ENCODE measurements around the gene LRRN4CL. TPM values are rescaled to one million over a fixed set of nuclear protein-coding genes. Genes with fewer than 3 reads are reported as not detected.

The LRRN4CL gene
- total and polyA plus RNA-seq, 9 of the 15 experiments (the other 6 are each of a cell fraction or from before 2014, with no cell fraction given), result 0.03 to 0.11 (median 0.05) TPM; not detected in 4

DNA sequence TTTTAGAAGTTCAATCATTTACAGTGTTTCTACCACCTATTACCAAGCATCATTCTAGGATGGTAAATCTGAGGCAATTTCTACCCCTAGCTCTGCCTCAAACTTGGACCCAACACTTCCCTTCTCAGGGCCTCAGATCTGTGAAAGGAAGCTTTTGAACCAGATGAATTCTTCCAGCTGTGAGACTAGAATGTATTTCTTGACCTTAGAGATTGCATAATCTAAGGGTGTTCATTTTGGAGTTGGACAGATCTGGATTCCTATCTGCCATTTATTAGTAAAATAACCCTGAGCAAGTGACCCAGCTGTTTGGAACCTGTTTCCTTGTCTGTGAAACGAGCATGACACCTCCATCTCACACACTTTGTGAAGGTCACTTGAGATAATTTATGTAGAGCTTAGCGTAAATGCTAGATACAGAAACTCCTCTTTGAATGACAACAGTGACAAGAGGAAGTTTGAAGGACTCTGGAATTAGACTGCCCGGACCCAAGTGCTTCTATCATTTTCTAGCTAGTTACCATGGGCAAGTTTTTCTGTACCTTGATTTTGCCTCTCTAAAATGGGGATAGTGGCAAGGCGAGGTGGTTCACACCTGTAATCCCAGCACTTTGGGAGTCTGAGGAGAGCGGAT lies 32.4 kb downstream of the LRRN4CL start (continued):
- TF ChIP-seq, protein P1, sequence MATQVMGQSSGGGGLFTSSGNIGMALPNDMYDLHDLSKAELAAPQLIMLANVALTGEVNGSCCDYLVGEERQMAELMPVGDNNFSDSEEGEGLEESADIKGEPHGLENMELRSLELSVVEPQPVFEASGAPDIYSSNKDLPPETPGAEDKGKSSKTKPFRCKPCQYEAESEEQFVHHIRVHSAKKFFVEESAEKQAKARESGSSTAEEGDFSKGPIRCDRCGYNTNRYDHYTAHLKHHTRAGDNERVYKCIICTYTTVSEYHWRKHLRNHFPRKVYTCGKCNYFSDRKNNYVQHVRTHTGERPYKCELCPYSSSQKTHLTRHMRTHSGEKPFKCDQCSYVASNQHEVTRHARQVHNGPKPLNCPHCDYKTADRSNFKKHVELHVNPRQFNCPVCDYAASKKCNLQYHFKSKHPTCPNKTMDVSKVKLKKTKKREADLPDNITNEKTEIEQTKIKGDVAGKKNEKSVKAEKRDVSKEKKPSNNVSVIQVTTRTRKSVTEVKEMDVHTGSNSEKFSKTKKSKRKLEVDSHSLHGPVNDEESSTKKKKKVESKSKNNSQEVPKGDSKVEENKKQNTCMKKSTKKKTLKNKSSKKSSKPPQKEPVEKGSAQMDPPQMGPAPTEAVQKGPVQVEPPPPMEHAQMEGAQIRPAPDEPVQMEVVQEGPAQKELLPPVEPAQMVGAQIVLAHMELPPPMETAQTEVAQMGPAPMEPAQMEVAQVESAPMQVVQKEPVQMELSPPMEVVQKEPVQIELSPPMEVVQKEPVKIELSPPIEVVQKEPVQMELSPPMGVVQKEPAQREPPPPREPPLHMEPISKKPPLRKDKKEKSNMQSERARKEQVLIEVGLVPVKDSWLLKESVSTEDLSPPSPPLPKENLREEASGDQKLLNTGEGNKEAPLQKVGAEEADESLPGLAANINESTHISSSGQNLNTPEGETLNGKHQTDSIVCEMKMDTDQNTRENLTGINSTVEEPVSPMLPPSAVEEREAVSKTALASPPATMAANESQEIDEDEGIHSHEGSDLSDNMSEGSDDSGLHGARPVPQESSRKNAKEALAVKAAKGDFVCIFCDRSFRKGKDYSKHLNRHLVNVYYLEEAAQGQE (IDR thresholded peaks at IDR 0.05; ENCODE audit: borderline replicate concordance), result no peak
- TF ChIP-seq, protein P1 (CRISPR knock-in tag; IDR thresholded peaks at IDR 0.05; ENCODE audit: low read depth), result no peak
- TF ChIP-seq, protein P2, sequence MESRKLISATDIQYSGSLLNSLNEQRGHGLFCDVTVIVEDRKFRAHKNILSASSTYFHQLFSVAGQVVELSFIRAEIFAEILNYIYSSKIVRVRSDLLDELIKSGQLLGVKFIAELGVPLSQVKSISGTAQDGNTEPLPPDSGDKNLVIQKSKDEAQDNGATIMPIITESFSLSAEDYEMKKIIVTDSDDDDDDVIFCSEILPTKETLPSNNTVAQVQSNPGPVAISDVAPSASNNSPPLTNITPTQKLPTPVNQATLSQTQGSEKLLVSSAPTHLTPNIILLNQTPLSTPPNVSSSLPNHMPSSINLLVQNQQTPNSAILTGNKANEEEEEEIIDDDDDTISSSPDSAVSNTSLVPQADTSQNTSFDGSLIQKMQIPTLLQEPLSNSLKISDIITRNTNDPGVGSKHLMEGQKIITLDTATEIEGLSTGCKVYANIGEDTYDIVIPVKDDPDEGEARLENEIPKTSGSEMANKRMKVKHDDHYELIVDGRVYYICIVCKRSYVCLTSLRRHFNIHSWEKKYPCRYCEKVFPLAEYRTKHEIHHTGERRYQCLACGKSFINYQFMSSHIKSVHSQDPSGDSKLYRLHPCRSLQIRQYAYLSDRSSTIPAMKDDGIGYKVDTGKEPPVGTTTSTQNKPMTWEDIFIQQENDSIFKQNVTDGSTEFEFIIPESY (CRISPR knock-in tag; IDR thresholded peaks at IDR 0.05), result peak; percentile 31; the same call in 1 of the 2 replicates
- TF ChIP-seq, protein P3, sequence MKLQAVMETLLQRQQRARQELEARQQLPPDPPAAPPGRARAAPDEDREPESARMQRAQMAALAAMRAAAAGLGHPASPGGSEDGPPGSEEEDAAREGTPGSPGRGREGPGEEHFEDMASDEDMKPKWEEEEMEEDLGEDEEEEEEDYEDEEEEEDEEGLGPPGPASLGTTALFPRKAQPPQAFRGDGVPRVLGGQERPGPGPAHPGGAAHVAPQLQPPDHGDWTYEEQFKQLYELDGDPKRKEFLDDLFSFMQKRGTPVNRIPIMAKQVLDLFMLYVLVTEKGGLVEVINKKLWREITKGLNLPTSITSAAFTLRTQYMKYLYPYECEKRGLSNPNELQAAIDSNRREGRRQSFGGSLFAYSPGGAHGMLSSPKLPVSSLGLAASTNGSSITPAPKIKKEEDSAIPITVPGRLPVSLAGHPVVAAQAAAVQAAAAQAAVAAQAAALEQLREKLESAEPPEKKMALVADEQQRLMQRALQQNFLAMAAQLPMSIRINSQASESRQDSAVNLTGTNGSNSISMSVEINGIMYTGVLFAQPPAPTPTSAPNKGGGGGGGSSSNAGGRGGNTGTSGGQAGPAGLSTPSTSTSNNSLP (IDR thresholded peaks at IDR 0.05; ENCODE audit: borderline replicate concordance, low read depth, low read length), result no peak
- TF ChIP-seq, protein P4, sequence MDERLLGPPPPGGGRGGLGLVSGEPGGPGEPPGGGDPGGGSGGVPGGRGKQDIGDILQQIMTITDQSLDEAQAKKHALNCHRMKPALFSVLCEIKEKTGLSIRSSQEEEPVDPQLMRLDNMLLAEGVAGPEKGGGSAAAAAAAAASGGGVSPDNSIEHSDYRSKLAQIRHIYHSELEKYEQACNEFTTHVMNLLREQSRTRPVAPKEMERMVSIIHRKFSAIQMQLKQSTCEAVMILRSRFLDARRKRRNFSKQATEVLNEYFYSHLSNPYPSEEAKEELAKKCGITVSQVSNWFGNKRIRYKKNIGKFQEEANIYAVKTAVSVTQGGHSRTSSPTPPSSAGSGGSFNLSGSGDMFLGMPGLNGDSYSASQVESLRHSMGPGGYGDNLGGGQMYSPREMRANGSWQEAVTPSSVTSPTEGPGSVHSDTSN (CRISPR knock-in tag; IDR thresholded peaks at IDR 0.05; ENCODE audit: low read depth), result no peak
- TF ChIP-seq, protein P4 (tag; conservative IDR thresholded peaks at IDR 0.05; ENCODE audit: low read depth), result 0 out of 2 replicates have a peak, but pooled peaks have one; percentile 41
- TF ChIP-seq, protein P5, sequence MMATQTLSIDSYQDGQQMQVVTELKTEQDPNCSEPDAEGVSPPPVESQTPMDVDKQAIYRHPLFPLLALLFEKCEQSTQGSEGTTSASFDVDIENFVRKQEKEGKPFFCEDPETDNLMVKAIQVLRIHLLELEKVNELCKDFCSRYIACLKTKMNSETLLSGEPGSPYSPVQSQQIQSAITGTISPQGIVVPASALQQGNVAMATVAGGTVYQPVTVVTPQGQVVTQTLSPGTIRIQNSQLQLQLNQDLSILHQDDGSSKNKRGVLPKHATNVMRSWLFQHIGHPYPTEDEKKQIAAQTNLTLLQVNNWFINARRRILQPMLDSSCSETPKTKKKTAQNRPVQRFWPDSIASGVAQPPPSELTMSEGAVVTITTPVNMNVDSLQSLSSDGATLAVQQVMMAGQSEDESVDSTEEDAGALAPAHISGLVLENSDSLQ (IDR thresholded peaks at IDR 0.05), result peak; percentile 64
- TF ChIP-seq ZFX (CRISPR knock-in tag; IDR thresholded peaks at IDR 0.05) (peak; percentile 23; the same call in 1 of the 2 replicates), CEBPB (tag; IDR thresholded peaks at IDR 0.05) (peak; percentile 92), MEIS2 (IDR thresholded peaks at IDR 0.05; ENCODE audit: partially characterized antibody) (peak; percentile 61)

All from K562 (cell line).